Central memory CD8-positive, alpha-beta T cell (primary cell): ENCODE measurements around the gene FCRL1.

Experiments
- ATAC-seq: fragments of 150-1000 bp; cut with Tn5 transposase; replicated peaks from 2 replicates; pipeline ENCODE4 v1.10.0; 2022; ENCODE audit warnings: mild to moderate bottlenecking, moderate FRiP score, moderate number of reproducible peaks; ENCODE audit not compliant: poor library complexity, severe bottlenecking; ENCODE audit errors: extremely low read depth
- DNase-seq, 2 donors: peaks; one replicate each; pipeline ENCODE4 v3.0.0; 2021; ENCODE audit warnings: low spot score in 2 of 2
- H3K27ac Mint-ChIP-seq: one replicate; pipeline ENCODE4 v1.8.0; 2022; ENCODE audit warnings: low read depth, mild to moderate bottlenecking, moderate library complexity, mixed read lengths
- H3K27me3 Mint-ChIP-seq: one replicate; pipeline ENCODE4 v1.8.0; 2022; ENCODE audit warnings: mixed read lengths
- H3K36me3 Mint-ChIP-seq: one replicate; pipeline ENCODE4 v1.8.0; 2022; ENCODE audit warnings: mild to moderate bottlenecking, moderate library complexity, mixed read lengths; ENCODE audit not compliant: insufficient read depth
- H3K4me1 Mint-ChIP-seq: one replicate; pipeline ENCODE4 v1.8.0; 2022; ENCODE audit warnings: mixed read lengths
- H3K4me3 Mint-ChIP-seq: one replicate; pipeline ENCODE4 v1.8.0; 2022; ENCODE audit warnings: mild to moderate bottlenecking, moderate library complexity, mixed read lengths
- H3K9me3 Mint-ChIP-seq: one replicate; pipeline ENCODE4 v1.8.0; 2022; ENCODE audit warnings: mixed read lengths

FCRL1 gene, protein sequence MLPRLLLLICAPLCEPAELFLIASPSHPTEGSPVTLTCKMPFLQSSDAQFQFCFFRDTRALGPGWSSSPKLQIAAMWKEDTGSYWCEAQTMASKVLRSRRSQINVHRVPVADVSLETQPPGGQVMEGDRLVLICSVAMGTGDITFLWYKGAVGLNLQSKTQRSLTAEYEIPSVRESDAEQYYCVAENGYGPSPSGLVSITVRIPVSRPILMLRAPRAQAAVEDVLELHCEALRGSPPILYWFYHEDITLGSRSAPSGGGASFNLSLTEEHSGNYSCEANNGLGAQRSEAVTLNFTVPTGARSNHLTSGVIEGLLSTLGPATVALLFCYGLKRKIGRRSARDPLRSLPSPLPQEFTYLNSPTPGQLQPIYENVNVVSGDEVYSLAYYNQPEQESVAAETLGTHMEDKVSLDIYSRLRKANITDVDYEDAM

DNA sequence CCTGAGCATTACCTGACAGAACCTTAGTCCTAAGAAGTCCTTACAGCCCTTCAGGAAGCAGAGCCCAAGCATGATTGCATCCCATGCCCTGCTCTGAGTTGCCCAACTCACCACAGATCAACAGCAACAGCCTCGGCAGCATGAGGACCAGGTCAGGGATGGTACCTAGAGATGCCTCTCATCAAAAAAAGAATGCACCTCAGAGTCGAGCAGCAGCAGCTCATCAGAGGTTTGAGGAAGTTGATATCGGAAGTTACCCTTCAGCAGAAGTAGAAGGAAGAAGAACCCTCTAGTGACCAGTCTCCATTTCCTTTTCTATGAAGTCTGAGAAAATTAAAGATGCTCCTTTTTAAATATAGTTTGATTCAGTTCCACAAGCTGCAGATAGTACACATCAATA is at the start of gene FCRL1:
Gene FCRL1, minus strand, starts transcription at position 225 of the 400 bp plus-strand sequence. Its CDS starts 83 bp downstream, at position 142.
- H3K4me1 Mint-ChIP-seq: no peaks in the 10 kb centered on the region
- DNase-seq: no peak
- ATAC-seq: no peak
- peaks cover 27% of the 10 kb centered on the region for H3K27me3 Mint-ChIP-seq
- peaks cover 2% of the 10 kb centered on the region for H3K36me3 Mint-ChIP-seq
- no peaks in the 10 kb centered on the region for H3K9me3 Mint-ChIP-seq
- H3K27ac Mint-ChIP-seq: no peak within 1 kb of the TSS
- H3K4me3 Mint-ChIP-seq: no peak within 1 kb of the TSS

DNA sequence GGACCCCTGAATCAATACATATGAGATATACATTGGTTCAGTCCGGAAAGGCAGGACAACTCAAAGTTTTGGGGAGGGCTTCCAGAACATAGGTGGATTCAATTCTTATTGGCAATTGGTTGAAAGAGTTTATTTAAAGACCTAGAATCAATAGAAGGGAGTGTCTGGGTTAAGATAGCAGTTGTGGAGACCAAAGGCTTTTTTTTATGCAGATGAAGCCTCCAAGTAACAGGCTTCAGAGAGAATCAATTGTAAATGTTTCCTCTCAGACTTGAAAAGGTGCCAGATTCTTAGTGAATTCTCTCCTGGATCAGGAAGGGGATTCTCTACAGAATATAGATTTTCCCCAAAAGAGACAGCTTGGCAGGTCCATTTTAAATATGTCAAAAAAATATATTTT is 48.7 kb upstream of the FCRL1 start:
- H3K27me3 Mint-ChIP-seq: peaks cover 29% of the 10 kb centered on the region
- no peak for DNase-seq
- no peaks in the 10 kb centered on the region for H3K9me3 Mint-ChIP-seq
- no peaks in the 10 kb centered on the region for H3K36me3 Mint-ChIP-seq
- H3K4me3 Mint-ChIP-seq: no peak overlapping the region
- H3K27ac Mint-ChIP-seq: no peak overlapping the region
- H3K4me1 Mint-ChIP-seq: no peaks in the 10 kb centered on the region
- ATAC-seq: no peak

DNA sequence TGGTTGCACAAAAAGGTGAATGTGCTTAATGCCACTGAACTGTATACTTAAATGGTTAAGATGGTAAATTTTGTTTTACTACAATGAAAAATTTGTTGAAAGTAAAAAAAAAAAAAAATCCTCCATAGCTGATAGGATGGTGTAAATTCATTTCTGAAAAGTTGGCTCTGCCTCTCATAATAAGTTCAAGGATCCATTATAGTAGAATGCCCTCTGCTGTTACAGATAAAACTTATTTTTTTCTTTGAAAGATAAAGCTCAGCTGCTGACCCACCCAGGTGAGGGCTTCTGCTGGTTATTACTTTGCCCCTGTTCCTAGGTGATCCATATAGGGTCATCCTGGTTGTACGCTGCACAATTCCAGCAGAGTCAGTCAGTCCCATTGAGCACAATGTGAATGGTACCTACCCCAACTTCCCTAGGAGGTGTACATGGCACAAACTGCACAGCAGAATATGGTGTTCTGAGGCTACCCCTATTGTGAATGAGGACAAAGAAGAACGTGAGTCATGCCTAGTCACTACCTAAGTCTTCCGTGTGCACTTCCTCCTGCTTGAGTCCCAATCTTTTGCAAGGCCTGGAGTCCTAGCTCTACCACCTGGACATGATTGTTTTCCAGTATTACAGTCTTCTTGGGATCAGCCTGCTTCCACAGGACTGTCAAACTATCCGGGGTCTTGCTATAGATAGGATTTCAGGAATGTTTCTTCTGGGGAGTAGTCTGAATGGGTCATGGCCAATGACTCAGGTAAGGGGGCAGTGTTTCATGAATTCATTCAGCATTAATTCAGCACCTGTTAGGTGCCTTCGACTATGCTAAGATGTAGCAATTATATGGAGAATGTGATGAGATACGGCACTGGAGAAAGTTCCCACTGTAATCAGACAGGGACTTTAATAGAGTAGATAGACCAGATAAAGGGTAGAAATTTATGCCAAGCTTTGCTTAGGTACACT is 42.5 kb upstream of the FCRL1 start:
- no peak overlapping the region for H3K4me3 Mint-ChIP-seq
- peaks cover 19% of the 10 kb centered on the region for H3K27me3 Mint-ChIP-seq
- ATAC-seq: no peak

DNA sequence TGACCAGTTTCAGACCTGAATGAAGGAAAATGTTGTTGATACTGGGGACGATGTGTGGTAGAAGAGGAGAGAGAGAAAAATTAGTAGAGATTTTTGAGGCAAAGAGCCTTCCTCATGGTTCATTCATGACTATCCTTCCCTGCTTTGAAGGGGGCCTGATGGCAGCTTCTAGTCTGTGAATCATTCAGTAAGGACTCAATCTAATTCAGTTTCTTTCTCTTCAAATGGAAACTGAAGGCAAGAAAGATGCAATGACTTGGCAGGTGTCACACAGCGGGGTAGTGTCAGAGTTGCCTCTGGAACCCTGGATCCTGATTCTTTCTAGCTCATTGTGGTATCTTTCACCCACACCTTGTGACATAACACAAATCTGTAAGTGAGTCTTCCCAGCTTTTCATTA is 36.6 kb upstream of the FCRL1 start:
- Mint-ChIP-seq H3K4me3 (no peak overlapping the region), H3K27me3 (no peaks in the 10 kb centered on the region), H3K36me3 (no peaks in the 10 kb centered on the region), H3K27ac (no peak overlapping the region), H3K4me1 (no peaks in the 10 kb centered on the region), H3K9me3 (no peaks in the 10 kb centered on the region)
- DNase-seq (no peak), ATAC-seq (no peak)

More for the DNA sequence above, 42.5 kb upstream of the FCRL1 start:
- Mint-ChIP-seq H3K27ac (no peak overlapping the region), H3K9me3 (no peaks in the 10 kb centered on the region), H3K36me3 (no peaks in the 10 kb centered on the region), H3K4me1 (no peaks in the 10 kb centered on the region)
- DNase-seq: no peak

DNA sequence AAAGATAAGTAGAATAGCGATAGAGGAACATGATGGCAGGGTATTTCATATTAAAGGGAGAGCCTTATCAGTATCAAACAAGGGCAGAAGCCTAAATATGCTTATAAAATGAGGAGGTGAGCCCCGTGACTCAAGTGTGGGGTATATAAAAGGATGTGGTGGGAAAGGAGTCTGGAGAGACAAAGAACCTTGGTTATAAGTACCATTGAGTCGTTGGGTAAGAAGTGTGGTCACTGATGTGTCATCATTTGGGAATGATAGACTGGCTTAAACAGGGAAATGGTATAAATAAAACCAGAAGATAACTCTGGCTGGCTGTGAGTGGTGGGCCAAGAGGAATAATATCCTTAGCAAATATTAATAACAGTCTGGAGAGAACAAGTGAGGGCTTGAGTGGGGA is 32.6 kb upstream of the FCRL1 start:
- no peaks in the 10 kb centered on the region for H3K27me3 Mint-ChIP-seq
- no peak overlapping the region for H3K4me3 Mint-ChIP-seq
- H3K4me1 Mint-ChIP-seq: peaks cover 7% of the 10 kb centered on the region
- DNase-seq (no peak), ATAC-seq (no peak)
- no peak overlapping the region for H3K27ac Mint-ChIP-seq
- H3K9me3 Mint-ChIP-seq: no peaks in the 10 kb centered on the region
- no peaks in the 10 kb centered on the region for H3K36me3 Mint-ChIP-seq

DNA sequence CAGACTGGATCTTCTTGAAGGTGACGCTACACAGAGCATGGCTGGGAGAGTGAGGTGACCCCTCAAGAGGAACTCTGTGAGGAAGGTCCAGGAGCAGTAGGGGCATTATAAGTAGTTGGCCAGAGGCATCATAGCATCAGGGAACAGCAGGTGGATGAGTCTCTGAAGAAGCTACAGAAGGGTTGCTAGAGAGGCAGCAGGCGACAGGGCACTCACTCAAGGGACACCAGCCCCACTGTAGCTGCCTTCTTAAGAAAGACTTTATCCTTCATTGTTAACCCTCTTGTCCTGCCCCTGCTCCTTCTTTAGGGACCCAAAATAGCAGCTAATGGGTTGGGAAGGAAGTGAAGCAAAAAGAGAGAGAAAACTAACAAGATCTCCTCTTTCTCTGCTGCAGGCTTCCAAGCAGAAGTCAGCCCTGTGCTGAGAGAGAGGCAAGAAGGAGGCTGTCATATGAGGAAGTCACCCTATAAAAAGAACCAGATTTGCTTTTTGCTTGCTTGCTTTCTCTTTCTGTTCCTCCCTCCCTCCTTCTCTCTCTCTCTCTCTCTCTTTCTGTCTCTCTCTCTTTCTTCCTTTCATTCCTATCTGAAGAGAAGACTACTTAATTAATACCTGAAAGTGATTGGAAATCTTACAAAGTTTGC is 29.4 kb upstream of the FCRL1 start:
- DNase-seq: no peak
- no peak for ATAC-seq
- Mint-ChIP-seq H3K27ac (no peak overlapping the region), H3K36me3 (no peaks in the 10 kb centered on the region), H3K27me3 (peaks cover 9% of the 10 kb centered on the region), H3K4me1 (peaks cover 7% of the 10 kb centered on the region), H3K9me3 (no peaks in the 10 kb centered on the region), H3K4me3 (no peak overlapping the region)

DNA sequence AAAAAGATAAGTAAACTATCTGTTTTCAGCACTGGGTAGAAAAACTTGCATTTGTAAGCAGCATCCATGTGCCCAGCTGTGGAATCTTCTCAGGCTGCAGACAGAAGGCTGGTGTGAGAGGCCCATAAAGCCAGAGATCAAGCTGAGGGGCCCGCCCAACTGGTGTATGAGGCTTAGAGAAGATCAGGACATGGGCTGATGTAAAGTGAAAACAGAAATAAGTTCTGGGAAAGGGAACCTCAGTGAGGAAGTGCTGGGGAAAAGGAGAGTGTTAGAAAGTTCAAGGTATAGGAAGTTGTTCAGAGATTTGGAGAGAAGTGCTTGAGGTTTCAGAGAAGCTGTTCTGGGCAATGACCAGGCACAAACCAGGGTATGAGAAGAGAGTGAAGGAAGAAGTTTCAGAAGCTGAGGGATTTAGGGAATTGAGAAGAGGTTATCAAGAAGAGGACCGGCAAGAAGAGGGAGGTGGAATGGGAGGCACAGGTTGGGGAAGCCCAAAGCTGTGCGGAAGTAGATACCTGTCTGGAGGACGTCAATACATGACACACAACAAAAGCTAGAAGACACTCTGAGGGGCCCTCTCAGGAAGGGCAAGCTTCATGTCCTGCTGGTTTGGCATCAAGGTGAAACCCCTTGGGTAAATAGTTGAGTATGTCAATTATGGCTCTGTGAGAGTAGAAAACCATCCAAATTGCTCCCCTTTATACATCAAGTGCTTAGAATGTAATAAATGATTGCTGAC is 24.3 kb upstream of the FCRL1 start:
- H3K36me3 Mint-ChIP-seq: no peaks in the 10 kb centered on the region
- no peak for ATAC-seq
- no peak overlapping the region for H3K4me3 Mint-ChIP-seq
- peaks cover 20% of the 10 kb centered on the region for H3K27me3 Mint-ChIP-seq
- H3K9me3 Mint-ChIP-seq: no peaks in the 10 kb centered on the region
- peaks cover under 1% of the 10 kb centered on the region for H3K4me1 Mint-ChIP-seq
- DNase-seq: no peak
- no peak overlapping the region for H3K27ac Mint-ChIP-seq

DNA sequence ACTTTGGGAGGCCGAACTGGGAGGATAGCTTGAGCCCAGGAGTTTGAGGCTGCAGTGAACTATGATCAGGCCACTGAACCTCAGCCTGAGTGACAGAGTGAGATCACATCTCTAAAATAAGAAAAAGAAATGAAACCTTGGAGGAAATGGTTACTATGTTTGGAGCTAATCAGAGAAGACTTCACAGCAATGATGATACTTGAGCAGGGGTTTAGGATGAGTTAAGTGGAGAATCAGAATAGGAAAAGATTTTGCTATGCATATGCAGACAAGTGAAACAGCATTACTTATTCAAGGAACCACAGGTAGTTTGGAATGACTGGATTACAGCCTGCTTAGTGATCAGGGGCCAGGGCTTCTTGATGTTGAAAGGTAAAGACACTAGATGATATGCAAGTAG is 23.0 kb upstream of the FCRL1 start:
- Mint-ChIP-seq H3K4me3 (no peak overlapping the region), H3K27me3 (peaks cover 20% of the 10 kb centered on the region), H3K36me3 (no peaks in the 10 kb centered on the region), H3K4me1 (no peaks in the 10 kb centered on the region), H3K27ac (no peak overlapping the region), H3K9me3 (no peaks in the 10 kb centered on the region)
- no peak for ATAC-seq
- no peak for DNase-seq

DNA sequence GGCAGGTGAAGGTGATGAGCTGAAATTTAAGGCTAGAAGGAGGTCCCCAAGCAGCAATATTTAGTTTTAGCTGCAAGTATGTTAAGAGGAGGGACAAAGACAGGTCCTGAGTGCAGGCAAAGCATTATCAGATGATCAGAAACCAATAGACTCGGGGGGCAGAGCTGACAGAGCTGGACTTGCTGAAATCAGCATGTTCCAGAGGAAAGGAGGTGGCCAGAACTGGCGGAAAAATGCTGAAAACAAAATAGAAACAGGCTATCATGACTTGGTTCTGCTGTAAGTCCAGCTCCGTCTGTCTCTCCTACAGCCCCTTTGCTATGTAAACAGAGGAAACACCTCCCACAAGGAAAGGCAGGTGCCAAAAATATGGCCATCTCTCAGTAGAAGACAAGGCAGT is 21.8 kb upstream of the FCRL1 start, which contains the start of gene CD5L:
Gene CD5L, minus strand, starts transcription at position 101 of the 400 bp plus-strand sequence. CDS start 107 bp downstream, outside the sequence.
- Mint-ChIP-seq H3K4me1 (no peaks in the 10 kb centered on the region), H3K27ac (no peak within 1 kb of the TSS), H3K9me3 (no peaks in the 10 kb centered on the region)

DNA sequence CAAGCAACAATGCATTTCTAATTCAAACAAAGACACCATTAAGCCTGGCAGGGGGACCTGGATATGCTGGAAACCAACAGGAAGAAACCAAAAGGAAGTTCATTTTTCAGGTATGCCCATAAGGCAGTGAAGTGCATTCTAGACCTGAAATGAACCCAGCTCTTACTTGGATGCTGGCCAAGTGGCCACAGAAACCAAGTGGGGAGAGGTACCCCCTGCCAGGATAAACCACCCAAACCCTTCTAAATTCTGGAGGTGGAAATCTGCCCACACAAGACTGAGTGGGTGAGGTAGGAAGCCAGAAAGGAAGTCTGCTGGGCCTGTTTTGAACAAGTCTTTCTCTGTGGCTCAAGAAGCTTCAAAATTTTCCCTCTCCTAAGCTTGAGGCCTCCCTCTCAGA is 19.0 kb upstream of the FCRL1 start:
- no peak for DNase-seq
- Mint-ChIP-seq H3K36me3 (no peaks in the 10 kb centered on the region), H3K4me1 (no peaks in the 10 kb centered on the region), H3K27me3 (peaks cover 7% of the 10 kb centered on the region), H3K9me3 (no peaks in the 10 kb centered on the region), H3K27ac (no peak overlapping the region), H3K4me3 (no peak overlapping the region)
- ATAC-seq: no peak

More for the DNA sequence above, 21.8 kb upstream of the FCRL1 start, which contains the start of gene CD5L:
- DNase-seq (no peak), ATAC-seq (no peak)
- peaks cover 20% of the 10 kb centered on the region for H3K27me3 Mint-ChIP-seq
- no peaks in the 10 kb centered on the region for H3K36me3 Mint-ChIP-seq
- H3K4me3 Mint-ChIP-seq: no peak within 1 kb of the TSS

DNA sequence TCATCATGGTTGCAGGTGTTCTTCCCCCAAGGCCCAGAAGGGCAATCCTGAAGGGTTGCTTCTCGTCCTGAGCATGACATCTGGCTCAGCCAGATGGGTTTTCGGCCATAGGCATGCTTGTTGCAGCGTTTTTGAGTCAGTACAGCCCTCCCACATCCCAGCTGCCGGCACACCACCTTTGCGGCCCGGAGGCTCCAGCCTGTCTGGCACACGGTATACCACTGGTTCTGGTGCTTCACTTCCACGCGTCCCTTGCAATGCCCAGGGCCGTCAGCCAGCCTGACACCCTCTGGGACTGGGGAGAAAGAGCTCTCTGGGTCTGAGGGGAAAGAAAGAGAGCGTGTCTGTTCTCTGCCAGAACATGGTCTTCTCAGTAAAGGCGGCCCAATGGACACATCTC is 14.5 kb upstream of the FCRL1 start:
- Mint-ChIP-seq H3K36me3 (no peaks in the 10 kb centered on the region), H3K9me3 (no peaks in the 10 kb centered on the region), H3K27ac (no peak overlapping the region), H3K4me3 (no peak overlapping the region), H3K4me1 (no peaks in the 10 kb centered on the region), H3K27me3 (no peaks in the 10 kb centered on the region)
- DNase-seq (no peak), ATAC-seq (no peak)

DNA sequence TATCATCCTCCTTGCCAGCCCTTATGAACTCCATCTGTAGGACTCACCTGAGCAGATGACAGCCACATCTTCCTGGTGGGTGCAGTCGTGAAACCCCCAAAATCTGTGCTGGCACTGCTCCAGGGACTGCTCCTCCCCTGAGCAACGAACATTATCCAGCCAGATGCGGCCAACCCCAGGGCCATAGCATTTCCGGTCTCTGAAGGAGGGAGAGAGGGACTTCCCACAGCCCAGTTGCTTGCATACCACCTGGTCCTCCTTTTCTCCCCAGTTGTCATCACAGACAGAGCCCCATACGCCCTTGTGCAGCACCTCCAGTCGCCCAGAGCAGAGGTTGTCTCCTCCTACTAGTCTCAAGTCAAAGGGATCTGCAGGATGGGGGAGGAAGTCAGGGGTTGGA is 13.2 kb upstream of the FCRL1 start:
- no peaks in the 10 kb centered on the region for H3K9me3 Mint-ChIP-seq
- no peak for ATAC-seq
- no peak overlapping the region for H3K4me3 Mint-ChIP-seq
- DNase-seq: no peak
- H3K27me3 Mint-ChIP-seq: no peaks in the 10 kb centered on the region
- no peak overlapping the region for H3K27ac Mint-ChIP-seq
- no peaks in the 10 kb centered on the region for H3K4me1 Mint-ChIP-seq
- no peaks in the 10 kb centered on the region for H3K36me3 Mint-ChIP-seq
